Measurements from ENCODE around the gene INF2.
"Not testable (repeated sequence)": the region's sequence is repeated elsewhere in the genome, so short reads cannot be mapped to it uniquely, and the experiment has no call there.

Gene INF2

GRCh38 chr14:104724407-104724980, 35.1 kb downstream of the INF2 start:
- DNase-seq: peak; percentile 12

- DNase-seq: no peak
Measured at GRCh38 chr14:104724981-104725771, 35.8 kb downstream of the INF2 start.

- DNase-seq: no peak
Measured at GRCh38 chr14:104725772-104726548, 36.5 kb downstream of the INF2 start.

- no peak for DNase-seq
Measured at GRCh38 chr14:104726600-104727451, 37.4 kb downstream of the INF2 start.

- DNase-seq: no peak
Measured at GRCh38 chr14:104728631-104729030, 39.2 kb downstream of the INF2 start.

- not testable (repeated sequence) for DNase-seq
Measured at GRCh38 chr14:104729176-104729834, 39.9 kb downstream of the INF2 start.

GRCh38 chr14:104729835-104730181, 40.4 kb downstream of the INF2 start:
- DNase-seq: no peak

GRCh38 chr14:104730487-104730886, 41.1 kb downstream of the INF2 start:
- no peak for DNase-seq

GRCh38 chr14:104731320-104732294, 42.2 kb downstream of the INF2 start:
- DNase-seq: no peak

- DNase-seq: no peak
Measured at GRCh38 chr14:104732355-104732804, 43.0 kb downstream of the INF2 start.

- DNase-seq: no peak
Measured at GRCh38 chr14:104732931-104733681, 43.7 kb downstream of the INF2 start.

- no peak for DNase-seq
Measured at GRCh38 chr14:104734051-104734587, 44.7 kb downstream of the INF2 start.

GRCh38 chr14:104734601-104734990, 45.2 kb downstream of the INF2 start:
- no peak for DNase-seq

- no peak for DNase-seq
Measured at GRCh38 chr14:104734991-104735779, 45.8 kb downstream of the INF2 start.

GRCh38 chr14:104735830-104736642, 46.6 kb downstream of the INF2 start:
- DNase-seq: no peak

GRCh38 chr14:104738375-104739019, 49.1 kb downstream of the INF2 start:
- DNase-seq: no peak

- no peak for DNase-seq
Measured at GRCh38 chr14:104739026-104739425, 49.6 kb downstream of the INF2 start.
